Suprapubic skin (tissue), 4 donors: ENCODE measurements around the gene NIPAL1.

ENCODE experiments used
- POLR2A ChIP-seq, 2 donors: fragments of 450-650 bp; IDR thresholded peaks; one replicate each; pipeline ENCODE4 v1.6.1; 2017; ENCODE audit warnings: antibody characterized with exemption in 2 of 2, mild to moderate bottlenecking in 2 of 2, moderate library complexity in 2 of 2
- POLR2AphosphoS5 ChIP-seq, 3 donors: sonication (generic); formaldehyde crosslinking; IDR thresholded peaks; one replicate each; pipeline ENCODE4 v1.6.1; 2017; ENCODE audit warnings: antibody characterized with exemption in 3 of 3

DNA sequence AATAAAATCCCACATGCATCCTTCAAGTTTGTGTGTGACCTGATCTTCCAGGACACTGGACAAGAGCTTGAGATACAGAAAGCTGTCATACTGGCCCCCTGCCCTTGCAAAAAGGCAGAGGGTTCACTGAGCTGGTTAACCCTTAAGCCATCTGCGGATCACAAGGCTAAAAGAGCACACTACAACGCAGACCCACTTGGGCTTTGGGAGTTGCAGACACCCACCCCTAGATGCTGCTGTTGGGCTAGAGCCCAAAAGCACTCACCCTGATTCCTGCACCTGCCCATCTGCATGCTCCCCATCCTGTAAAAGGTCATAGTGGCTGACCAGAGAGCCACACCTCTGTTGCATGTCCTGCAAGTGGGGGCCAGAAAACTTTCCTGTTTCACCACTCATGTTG is 66.4 kb downstream of the NIPAL1 start:
- TF ChIP-seq POLR2AphosphoS5 (IDR thresholded peaks at IDR 0.05) = no peak
- TF ChIP-seq POLR2A (IDR thresholded peaks at IDR 0.05) = no peak
